Tibial nerve (tissue), 4 donors: Measurements from ENCODE around the gene DOCK1. TPM values are rescaled to one million over a fixed set of nuclear protein-coding genes. Genes with fewer than 3 reads are reported as not detected.
A peak's percentile ranks its signal among the peaks of the same experiment; 100 is the strongest.

Experiments
- DNase-seq, 2 donors: peaks; one replicate each; pipeline ENCODE4 v3.0.0-alpha.2; 2019; ENCODE audit warnings: low spot score in 2 of 2
- H3K27ac ChIP-seq, 4 donors: fragments of 200-600 bp; sonication (generic) in 3 of 4; one replicate each; pipeline ENCODE4 v1.5.1; 2017 to 2019; ENCODE audit warnings: mild to moderate bottlenecking in 1 of 4
- H3K27me3 ChIP-seq, 2 donors: fragments of 200-600 bp; sonication (generic) in 1 of 2; one replicate each; pipeline versions ENCODE4 v1.5.1 to v1.6.0; 2017 to 2019
- H3K36me3 ChIP-seq, 3 donors: fragments of 200-600 bp; sonication (generic); one replicate each; pipeline ENCODE4 v1.5.1; 2018 to 2019
- H3K4me1 ChIP-seq, 4 donors: fragments of 200-600 bp; sonication (generic) in 3 of 4; one replicate each; pipeline ENCODE4 v1.5.1; 2017 to 2019
- H3K4me3 ChIP-seq, 4 donors: fragments of 200-600 bp; sonication (generic) in 3 of 4; one replicate each; pipeline ENCODE4 v1.5.1; 2017 to 2019; ENCODE audit warnings: mild to moderate bottlenecking in 1 of 4, moderate library complexity in 1 of 4
- H3K9me3 ChIP-seq, 4 donors: fragments of 200-600 bp; sonication (generic) in 3 of 4; one replicate each; pipeline ENCODE4 v1.5.1; 2017 to 2019
- EP300 ChIP-seq, 2 donors: sonication (generic); formaldehyde crosslinking; IDR thresholded peaks; one replicate each; pipeline ENCODE4 v1.6.1; 2017; ENCODE audit warnings: antibody characterized with exemption in 2 of 2, mild to moderate bottlenecking in 1 of 2
- POLR2A ChIP-seq, 2 donors: fragments of 450-650 bp; IDR thresholded peaks; one replicate each; pipeline ENCODE4 v1.6.1; 2017; ENCODE audit warnings: antibody characterized with exemption in 2 of 2, mild to moderate bottlenecking in 2 of 2, moderate library complexity in 2 of 2
- WGBS, 2 donors: methylation state at CpG; one replicate each; pipeline ENCODE4 v1.1.5; 2018; 5-methylcytosine and 5-hydroxymethylcytosine counted together
- total RNA-seq, 4 donors: library from RNA; depleted of rRNA; stranded (reverse); fragments of >200 nt; gene quantifications; one replicate each; pipeline ENCODE4 v1.1.0, GENCODE V29; 2016
- TF ChIP-seq, protein P1 (sequence below), 5 experiments: fragments of 200-600 bp in 3 of 5; fragments of 450-650 bp in 2 of 5; sonication (generic) in 3 of 5; IDR thresholded peaks; one replicate each; pipeline ENCODE4 v1.5.1; 2016 to 2019; ENCODE audit warnings: antibody characterized with exemption in 5 of 5, mild to moderate bottlenecking in 3 of 5, moderate library complexity in 2 of 5

Gene DOCK1
- total RNA-seq, 4 donors from 2014 or later: 57.3 to 76.7 (median 63.7) TPM

DNA sequence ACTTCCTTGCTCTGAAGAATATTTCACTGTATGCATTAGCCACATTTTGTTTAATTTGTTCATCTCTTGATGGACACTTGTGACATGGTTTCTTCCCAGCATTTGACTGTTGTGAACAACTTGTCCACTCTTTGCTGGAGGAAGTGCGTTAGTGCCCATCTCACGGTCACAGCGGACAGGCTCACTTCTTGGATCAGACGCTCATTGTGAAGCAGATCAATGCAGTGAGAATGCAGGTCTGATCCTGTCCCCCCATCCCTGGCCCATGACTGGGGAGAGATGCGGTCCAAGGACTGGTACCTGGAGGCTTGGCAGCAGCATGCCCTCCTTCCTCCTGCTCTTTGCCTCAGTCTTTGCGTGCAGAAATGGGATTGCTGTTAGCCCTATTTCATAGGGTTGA lies 41.5 kb downstream of the DOCK1 start:
- Histone ChIP-seq H3K27me3 (no peaks in the 10 kb centered on the region), H3K27ac (no peak overlapping the region), H3K9me3 (no peaks in the 10 kb centered on the region), H3K4me1 (peaks cover 0 to 12% (median 6%) of the 10 kb centered on the region in 4 donors), H3K36me3 (no peaks in the 10 kb centered on the region), H3K4me3 (no peak overlapping the region)
- 97 to 98% methylated on average over 6 of the region's 6 CpGs for WGBS, 2 donors
- DNase-seq: no peak
- TF ChIP-seq POLR2A (IDR thresholded peaks at IDR 0.05) (no peak), EP300 (IDR thresholded peaks at IDR 0.05) (no peak)
- TF ChIP-seq, protein P1, sequence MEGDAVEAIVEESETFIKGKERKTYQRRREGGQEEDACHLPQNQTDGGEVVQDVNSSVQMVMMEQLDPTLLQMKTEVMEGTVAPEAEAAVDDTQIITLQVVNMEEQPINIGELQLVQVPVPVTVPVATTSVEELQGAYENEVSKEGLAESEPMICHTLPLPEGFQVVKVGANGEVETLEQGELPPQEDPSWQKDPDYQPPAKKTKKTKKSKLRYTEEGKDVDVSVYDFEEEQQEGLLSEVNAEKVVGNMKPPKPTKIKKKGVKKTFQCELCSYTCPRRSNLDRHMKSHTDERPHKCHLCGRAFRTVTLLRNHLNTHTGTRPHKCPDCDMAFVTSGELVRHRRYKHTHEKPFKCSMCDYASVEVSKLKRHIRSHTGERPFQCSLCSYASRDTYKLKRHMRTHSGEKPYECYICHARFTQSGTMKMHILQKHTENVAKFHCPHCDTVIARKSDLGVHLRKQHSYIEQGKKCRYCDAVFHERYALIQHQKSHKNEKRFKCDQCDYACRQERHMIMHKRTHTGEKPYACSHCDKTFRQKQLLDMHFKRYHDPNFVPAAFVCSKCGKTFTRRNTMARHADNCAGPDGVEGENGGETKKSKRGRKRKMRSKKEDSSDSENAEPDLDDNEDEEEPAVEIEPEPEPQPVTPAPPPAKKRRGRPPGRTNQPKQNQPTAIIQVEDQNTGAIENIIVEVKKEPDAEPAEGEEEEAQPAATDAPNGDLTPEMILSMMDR (IDR thresholded peaks at IDR 0.05): no peak

DNA sequence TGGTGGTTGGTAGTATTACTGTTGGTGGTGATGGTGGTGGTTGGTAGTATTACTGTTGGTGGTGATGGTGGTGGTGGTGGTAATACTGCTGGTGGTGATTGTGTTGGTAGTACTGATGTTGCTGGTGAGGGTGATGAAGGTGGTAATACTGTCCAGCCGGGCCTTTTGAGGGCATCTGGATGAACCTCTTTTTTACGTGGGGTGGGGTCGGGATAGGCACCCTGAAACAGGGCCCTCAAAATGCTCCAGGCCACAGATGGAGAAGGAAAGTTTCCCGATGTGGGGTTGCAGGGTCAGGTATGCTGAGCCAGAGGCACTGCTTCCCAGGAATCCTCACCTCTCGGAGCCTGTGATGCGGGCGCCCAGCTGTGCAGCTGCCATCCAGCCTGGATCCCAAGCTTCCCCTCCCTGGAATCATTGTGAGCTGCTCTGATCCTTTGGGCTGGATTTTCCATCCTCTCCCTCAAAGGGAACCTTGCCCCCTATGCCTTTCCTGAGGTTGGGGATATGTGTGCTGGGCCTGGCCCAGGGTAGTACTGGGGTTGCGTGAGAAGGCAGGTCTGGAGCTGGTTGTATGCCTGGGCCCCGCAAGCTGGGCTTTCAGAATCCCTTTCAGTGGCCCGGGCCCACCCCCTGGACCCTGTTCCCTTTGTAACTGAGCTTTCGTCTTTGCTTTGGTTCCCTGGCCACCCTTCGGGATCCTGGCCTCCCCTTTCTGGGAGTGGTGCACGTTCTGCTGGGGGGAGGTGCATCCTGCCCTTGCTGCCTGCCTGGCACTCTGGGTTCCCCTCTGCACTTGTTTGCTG lies 43.3 kb downstream of the DOCK1 start:
- Histone ChIP-seq H3K27ac (peak overlapping the region in 1 of 4 donors; percentile 47), H3K4me1 (peaks cover 0 to 12% (median 6%) of the 10 kb centered on the region in 4 donors), H3K27me3 (no peaks in the 10 kb centered on the region), H3K36me3 (no peaks in the 10 kb centered on the region), H3K9me3 (no peaks in the 10 kb centered on the region), H3K4me3 (no peak overlapping the region)
- DNase-seq: no peak
- no peak for TF ChIP-seq POLR2A (IDR thresholded peaks at IDR 0.05)
- no peak for TF ChIP-seq EP300 (IDR thresholded peaks at IDR 0.05)
- TF ChIP-seq, protein P1 (IDR thresholded peaks at IDR 0.05): no peak
- WGBS, 2 donors: 82 to 95% methylated on average over 10 to 13 of the region's 13 CpGs

DNA sequence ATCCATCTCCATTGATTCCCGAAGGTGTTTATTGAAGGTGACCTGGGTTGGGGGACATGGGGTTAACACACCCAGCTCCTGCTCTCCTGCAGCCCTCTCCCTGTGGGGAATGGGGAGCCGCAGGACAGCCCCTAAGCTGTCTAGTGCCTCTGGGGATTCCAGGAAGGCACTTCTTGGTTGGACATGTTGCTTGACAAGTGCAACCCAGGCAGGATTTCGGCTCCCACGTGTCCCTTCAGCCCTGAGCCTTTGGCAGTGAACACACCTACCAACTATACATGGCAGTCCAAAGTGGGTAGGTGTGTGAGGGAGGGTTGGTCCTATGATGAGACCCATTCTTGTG lies 43.9 kb downstream of the DOCK1 start:
- H3K4me3 ChIP-seq: no peak overlapping the region
- no peaks in the 10 kb centered on the region for H3K9me3 ChIP-seq
- no peaks in the 10 kb centered on the region for H3K36me3 ChIP-seq
- peaks cover 0 to 12% (median 6%) of the 10 kb centered on the region in 4 donors for H3K4me1 ChIP-seq
- WGBS, 2 donors: 43 to 63% methylated on average over 3 to 4 of the region's 4 CpGs
- H3K27ac ChIP-seq: peak overlapping the region in 2 of 4 donors; percentile 42 to 47
- TF ChIP-seq, protein P1 (IDR thresholded peaks at IDR 0.05): no peak
- no peak for TF ChIP-seq EP300 (IDR thresholded peaks at IDR 0.05)
- no peak for TF ChIP-seq POLR2A (IDR thresholded peaks at IDR 0.05)
- no peak for DNase-seq
- no peaks in the 10 kb centered on the region for H3K27me3 ChIP-seq

DNA sequence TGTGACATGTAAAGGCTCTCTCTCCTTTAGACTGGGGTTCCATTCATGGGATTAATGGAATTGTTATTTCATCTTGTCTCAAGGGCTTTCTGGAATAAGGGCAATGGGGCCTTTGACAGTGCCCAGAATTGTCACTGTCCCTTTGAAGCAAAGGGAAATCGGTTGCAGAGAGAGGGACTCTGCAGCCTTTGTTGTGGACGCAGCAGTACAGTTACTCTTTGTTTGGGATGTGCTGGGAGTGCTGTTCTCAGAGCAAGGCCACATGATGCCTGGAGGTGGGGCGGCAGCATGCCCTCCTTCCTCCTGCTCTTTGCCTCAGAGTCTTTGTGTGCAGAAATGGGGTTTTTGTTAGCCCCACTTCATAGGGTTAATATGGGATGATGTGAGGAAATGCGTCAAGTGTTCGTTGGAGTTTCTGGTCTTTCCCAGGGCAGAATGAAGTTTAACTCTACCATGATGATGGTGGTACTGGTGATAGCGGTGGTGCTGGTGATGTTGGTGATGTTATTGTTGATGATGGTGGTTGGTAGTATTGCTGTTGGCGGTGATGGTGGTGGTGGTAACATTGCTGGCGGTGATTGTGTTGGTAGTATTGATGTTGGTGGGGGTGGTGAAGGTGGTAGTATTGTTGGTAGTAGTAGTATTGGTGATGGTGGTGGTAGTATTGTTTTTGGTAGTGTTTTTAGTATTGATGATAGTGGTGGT lies 45.3 kb downstream of the DOCK1 start:
- Histone ChIP-seq H3K27ac (peak overlapping the region in 2 of 4 donors; percentile 42 to 73), H3K9me3 (no peaks in the 10 kb centered on the region), H3K27me3 (no peaks in the 10 kb centered on the region), H3K4me3 (no peak overlapping the region), H3K4me1 (peaks cover 0 to 19% (median 11%) of the 10 kb centered on the region in 4 donors), H3K36me3 (no peaks in the 10 kb centered on the region)
- no peak for TF ChIP-seq POLR2A (IDR thresholded peaks at IDR 0.05)
- TF ChIP-seq EP300 (IDR thresholded peaks at IDR 0.05): peak in 1 of 2 donors; percentile 25
- 67 to 75% methylated on average over 8 of the region's 8 CpGs for WGBS, 2 donors
- no peak for DNase-seq

DNA sequence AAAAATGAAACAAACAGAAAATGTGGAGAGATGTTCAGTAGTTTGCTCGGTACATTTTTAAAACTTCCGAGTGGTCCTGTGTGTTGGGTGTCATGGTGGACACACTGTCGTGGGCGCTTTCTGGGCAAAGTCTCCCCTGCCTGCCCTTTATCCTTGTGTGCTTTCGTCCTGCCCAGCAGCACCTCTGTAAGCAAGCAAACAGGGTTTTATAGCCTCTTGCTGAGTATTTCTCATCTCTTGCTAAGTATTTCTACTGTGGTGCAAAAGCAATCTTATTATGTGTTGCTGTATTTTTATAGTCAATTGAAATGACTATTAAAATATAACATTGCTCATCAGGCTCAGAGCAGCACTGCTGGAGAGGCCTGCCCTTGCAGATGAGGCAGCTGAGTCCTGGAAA lies 48.7 kb downstream of the DOCK1 start:
- TF ChIP-seq, protein P1 (IDR thresholded peaks at IDR 0.05): no peak
- TF ChIP-seq EP300 (IDR thresholded peaks at IDR 0.05) (no peak), POLR2A (IDR thresholded peaks at IDR 0.05) (no peak)
- Histone ChIP-seq H3K36me3 (no peaks in the 10 kb centered on the region), H3K4me3 (no peak overlapping the region), H3K27me3 (no peaks in the 10 kb centered on the region), H3K27ac (no peak overlapping the region), H3K9me3 (no peaks in the 10 kb centered on the region), H3K4me1 (peaks cover 0 to 27% (median 12%) of the 10 kb centered on the region in 4 donors)
- no peak for DNase-seq
- WGBS, 2 donors: 91 to 94% methylated on average over 5 of the region's 5 CpGs
